ENCODE measurements around the gene RBM24.

The RBM24 gene

GRCh38 chr6:17281100-17281496 lies at the start of gene RBM24:
Gene RBM24 (plus strand): TSS chr6:17281361. CDS start chr6:17281582, 221 bp downstream.
- DNase-seq, result no peak

DNA sequence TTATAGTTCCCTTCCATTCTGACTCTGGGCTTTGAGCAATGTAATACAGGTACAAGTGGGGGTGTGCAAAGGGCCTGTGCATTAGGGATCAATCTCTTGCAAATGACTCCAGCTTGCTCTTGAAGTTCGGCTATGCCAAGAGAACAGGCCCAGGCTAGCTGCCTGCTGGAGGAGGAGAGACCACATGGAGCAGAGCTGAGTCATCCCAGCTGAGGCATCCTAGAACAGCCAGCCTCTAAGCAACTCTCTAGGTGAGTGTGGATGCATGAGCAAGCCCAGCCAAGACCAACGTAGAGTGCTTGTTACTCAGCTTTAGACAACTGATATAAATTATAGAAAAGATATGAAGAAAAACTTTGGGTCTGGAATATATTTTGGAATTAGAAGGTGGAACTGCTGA lies 47.6 kb upstream of the RBM24 start:
- DNase-seq, result no peak

DNA sequence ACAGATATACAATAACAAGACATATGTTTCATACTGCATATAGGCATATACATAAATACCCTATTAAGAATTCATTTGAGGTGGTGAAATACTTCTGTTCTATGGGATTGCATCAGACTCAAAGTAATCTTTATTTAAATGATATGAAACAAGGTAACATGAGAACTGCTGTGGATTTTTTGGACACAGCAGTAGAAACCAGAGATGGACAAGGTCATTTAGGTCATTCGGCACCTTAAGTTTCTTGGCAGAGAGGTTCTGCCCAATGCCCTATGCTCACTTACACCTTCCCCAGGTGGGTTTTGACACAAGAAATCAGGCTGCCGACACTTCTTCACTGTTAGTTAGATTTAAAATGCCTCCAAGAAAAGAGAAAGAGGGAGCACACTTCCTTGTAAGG lies 43.9 kb upstream of the RBM24 start:
- DNase-seq, result no peak

- no peak for DNase-seq
These were observed 41.9 kb upstream of the RBM24 start for GRCh38 chr6:17239260-17239659.

DNA sequence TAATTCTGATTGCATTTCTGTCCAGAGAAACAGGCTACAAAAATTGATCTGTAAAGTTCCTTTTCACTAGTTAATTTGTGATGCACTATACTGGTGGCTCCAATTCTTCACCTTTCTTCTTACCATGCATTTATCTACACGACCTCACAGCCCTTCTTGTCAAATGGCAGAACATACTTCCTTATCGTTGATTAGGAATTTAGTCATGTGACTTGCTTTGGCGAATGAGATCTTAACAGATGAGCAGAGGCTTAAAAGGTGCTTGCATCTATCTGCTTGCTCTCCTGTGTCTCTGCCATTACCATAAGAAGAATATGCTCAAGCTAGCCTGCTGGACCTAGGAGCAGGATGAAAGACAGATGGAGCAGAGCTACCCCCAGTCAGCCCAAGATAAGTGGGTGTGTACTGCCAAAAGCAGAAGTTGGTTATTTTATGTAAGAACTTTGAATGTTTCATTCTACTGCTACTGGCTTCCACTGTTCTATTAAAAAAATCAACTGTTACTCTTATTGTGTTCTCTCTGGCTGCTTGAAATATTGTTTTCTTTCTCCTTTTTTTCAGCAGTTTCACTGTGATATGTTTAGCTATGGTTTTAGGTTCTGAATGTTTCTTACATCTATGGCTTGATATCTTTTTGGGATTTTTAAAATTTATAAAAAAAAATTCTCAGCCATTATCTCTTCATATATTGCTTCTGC lies 40.2 kb upstream of the RBM24 start:
- DNase-seq, result no peak

DNA sequence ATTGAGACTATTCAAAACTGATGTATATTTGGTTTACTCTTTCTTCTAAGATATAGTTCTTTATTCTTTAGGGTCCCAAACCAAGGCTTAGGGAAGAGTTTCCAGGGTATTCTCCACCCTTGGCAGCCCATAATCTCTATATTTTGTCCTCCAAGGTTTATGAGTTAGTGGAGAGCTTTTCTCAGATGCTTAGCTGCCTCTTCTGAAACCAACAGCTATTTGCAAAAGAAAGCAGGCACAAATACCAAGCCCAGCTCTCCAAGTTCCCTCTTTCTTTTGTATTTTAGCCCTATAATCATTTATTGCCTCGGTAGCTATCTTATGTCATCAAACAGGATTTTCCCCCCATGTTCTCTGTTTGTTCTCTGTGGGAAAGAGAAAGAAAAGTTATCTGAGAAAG lies 39.1 kb upstream of the RBM24 start:
- no peak for DNase-seq

GRCh38 chr6:17250237-17250636 lies 30.9 kb upstream of the RBM24 start:
- DNase-seq, result no peak

- DNase-seq, result no peak
These were observed 29.2 kb upstream of the RBM24 start for GRCh38 chr6:17251953-17252352.

DNA sequence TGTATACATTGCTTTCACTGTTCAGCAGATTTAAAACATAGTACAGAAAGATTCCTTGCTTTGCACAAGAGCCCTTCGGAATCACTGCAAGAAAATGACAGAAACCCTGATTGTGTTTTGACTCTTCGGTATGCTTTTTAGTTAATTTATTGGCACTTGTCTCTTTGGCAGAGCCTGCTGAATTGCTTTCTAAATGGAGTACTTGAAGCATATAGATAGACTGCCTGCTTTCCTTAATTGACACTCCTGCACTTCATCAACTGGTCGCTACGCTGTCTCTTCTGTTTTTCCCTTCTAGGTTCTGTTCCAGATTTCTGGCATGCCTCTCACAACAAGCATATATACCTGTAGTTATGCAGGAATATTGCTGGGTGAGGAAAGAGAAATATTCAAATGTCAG lies 22.4 kb upstream of the RBM24 start:
- DNase-seq, result no peak

DNA sequence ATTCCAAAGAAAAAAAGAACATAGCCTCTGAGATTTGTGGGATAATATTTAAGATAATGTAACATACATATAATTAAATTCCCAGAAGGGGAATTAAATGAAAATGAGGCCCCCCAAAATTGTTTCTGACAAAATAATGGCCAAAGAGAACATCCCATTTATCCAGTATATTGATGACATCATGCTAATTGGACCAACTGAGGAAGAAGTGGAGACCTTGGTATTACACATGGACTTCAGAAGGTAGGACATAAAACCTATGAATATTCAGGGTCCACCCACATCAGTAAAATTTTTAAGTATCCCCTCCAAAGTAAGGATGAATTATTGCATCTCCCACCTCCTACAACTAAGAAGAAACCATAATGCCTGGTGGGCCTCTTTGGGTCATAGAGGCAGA lies 15.6 kb upstream of the RBM24 start:
- no peak for DNase-seq

DNA sequence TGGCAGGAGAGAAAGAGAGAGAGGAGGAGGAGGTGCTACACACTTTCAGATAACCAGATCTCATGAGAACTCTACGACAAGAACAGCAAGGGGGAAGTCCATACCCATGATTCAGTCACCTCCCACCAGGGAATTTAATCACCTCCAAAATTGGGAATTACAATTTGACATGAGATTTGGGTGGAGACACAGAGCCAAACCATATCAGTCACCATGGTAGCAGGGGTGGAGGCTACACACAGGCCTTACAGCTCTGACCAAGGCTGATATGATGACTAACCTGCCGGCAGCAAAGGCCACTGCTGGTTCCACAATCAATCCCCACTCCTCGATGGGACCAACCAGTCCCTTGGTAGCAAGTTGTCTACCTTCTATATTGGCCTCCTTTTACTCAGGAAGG lies 13.6 kb upstream of the RBM24 start:
- DNase-seq, result no peak

- DNase-seq, result no peak
These were observed 13.0 kb upstream of the RBM24 start for GRCh38 chr6:17268114-17268513.

GRCh38 chr6:17269840-17270239 lies 11.3 kb upstream of the RBM24 start:
- no peak for DNase-seq

- no peak for DNase-seq
These were observed 9.5 kb upstream of the RBM24 start for GRCh38 chr6:17271628-17272027.

GRCh38 chr6:17276766-17277165 lies 4.4 kb upstream of the RBM24 start:
- DNase-seq, result no peak

GRCh38 chr6:17277256-17277655 lies 3.9 kb upstream of the RBM24 start:
- no peak for DNase-seq

DNA sequence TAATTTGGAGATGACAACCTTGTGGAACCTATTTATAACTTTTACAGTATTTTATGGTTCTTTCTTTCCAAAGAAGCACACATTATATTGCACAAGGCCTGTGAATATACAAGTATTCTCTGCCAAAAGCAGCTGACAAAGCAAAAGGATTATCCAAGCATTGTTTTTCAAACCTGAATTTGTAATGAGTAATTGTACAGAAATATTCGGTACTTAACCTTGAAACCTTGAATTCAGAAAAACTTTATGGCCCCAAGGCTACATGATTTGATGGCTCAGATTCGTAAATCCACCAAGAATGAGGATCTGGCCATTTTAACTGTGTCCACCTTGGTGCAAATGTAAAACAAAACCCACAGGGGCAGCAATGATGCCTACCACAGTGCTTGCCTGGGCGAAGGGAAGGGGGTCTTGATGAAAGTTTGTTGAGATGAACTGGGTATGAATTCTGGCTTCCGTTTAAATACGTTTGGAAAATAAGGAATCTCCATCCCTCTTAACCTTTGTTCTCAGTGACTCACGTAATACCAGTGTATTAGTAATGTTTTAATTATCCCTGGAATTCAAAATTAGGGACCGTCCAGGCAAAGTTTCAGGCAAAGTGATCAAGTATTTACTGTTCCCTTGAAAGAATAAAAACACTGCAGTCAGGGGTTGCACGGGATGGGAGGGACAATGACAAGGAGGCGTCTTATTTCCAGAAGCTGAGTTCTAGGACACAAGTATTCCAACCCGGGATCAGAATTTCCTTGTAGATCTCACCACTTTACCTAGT lies 2.7 kb upstream of the RBM24 start:
- no peak for DNase-seq

DNA sequence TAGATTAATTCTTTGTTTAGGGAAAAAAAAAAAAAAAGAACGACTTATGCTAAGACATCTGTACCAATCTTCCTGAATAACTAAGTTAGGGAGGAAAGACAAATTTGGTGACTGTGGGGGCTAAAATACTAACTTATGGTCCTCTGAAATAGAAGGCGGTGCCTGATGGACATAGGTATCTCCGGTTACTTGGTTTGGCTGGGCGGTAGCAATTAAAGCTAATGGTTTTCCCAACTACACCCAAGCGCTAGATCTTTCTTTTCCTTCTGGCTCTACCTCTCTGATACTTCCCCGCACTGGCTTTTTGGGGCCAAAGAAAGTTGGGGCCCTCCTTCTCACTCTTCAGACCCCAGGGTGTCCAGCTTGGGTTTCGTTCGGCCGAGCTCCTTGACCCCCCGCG lies 1.0 kb upstream of the RBM24 start:
- no peak for DNase-seq

DNA sequence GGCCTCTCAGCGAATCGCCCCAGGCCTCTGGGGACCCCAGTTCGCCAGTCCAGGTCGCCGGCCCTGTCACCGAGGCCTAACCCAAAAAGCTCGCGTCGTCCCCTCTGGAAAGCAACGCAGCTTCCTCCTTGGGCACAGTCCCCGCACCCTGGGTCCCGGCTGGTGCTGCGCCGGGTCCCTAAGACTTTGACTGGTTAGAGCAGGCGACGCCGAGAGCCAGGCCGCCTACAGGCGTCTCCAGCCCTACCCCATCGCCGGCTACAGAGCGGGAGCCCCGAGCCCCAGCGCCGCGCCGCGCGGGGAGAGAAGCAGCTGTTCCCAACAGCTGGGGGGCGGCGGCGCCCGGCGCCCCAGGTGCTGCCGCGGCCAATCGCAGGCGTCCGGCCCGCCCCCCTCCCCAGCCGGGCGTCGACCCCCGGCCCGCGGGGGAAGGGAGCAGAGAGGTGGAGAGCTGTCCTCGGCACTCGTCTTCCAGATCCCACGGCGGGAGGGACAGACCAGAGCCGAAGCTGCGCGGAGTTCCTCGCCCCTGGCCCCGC lies 540 bp upstream of the RBM24 start:
- DNase-seq, result peak; percentile 30

DNA sequence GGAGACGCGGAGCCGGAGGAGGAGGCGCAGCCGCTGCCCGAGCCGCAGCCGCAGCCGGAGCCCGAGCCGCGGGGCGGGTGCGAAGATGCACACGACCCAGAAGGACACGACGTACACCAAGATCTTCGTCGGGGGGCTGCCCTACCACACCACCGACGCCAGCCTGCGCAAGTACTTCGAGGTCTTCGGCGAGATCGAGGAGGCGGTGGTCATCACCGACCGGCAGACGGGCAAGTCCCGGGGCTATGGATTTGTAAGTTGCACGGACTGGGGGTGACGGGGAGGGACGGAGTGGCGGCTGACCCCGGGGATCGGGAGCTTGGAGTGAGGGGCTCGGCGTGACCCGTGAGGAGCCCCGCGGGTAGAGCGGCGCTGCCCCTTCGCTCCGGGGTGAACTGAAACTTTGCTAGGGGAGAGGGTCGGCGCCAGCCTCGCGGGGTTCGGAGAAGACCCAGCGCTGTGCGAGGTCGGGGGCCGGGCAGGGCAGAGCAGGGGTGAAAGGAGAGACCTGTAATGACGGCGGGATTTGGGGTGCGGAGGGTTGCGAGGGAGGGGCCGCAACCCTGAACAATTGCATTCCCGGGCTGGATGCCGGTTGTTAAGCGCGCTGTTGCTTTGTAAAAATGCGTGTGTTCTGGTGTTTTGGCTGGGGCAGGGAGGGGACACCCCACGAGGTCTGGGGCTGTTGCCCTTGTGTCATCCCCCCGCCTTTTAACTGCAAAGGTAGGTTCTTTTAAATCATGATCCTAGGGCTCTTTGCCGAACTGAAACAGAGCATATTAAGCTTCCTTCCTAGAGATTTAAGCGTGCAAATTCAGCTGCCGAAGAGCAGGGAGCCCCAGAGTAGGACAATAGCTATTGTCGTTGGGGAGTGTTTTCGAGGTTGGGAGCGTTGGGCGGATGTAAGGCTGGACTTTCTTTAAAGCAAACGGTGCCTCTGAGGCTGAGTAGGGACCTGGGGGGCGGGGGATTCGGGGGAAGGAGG lies 628 bp downstream of the RBM24 start:
- DNase-seq, result no peak

DNA sequence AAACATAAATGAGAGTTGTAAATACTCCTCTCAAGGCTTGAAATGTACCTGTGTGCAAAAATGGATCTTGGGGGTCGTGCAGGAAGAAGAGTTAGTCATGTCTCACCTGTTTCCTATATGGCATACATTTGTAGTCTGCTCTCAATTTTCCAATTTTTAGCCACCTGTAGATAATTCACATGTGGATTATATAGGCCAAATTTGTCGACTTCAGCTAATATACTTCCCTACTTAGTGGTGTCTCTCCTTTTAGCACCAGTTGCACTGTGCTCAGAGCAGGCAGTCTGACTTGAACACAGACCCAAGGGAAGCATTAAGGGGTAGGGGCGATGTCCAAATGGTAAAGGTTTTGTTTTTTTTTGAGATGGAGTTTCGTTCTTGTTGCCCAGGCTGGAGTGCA lies 1.9 kb downstream of the RBM24 start:
- DNase-seq, result no peak

- no peak for DNase-seq
These were observed 8.5 kb downstream of the RBM24 start for GRCh38 chr6:17289630-17290061.

- no peak for DNase-seq
These were observed 10.6 kb downstream of the RBM24 start for GRCh38 chr6:17291778-17292177.

Data from activated CD4-positive, CD25-positive, alpha-beta regulatory T cell treated with anti-CD3 and anti-CD28 coated beads, Interleukin-2, amount 50 U/mL, for 72 hours (primary cell).